SU-DHL-6 (cell line): ENCODE results near the gene ARHGAP44.

Experiments
- H2AFZ ChIP-seq: fragments of 200-600 bp; sonication (generic); 2 replicates; pipeline ENCODE4 v1.6.1; 2014; ENCODE audit warnings: low read depth, mild to moderate bottlenecking, moderate library complexity, mixed read lengths, antibody characterized with exemption, low read length; ENCODE audit not compliant: severe bottlenecking
- H3F3A ChIP-seq: fragments of 200-600 bp; shearing (Covaris generic); 2 replicates; pipeline ENCODE4 v1.6.0; 2016; ENCODE audit warnings: antibody characterized with exemption, mild to moderate bottlenecking; ENCODE audit not compliant: insufficient read depth
- H3K27ac ChIP-seq: fragments of 200-600 bp; sonication (generic); 2 replicates; pipeline ENCODE4 v1.5.1; 2016; ENCODE audit warnings: low read depth, mild to moderate bottlenecking, low read length, moderate library complexity, mixed read lengths
- H3K27me3 ChIP-seq: fragments of 200-600 bp; sonication (generic), shearing (Covaris generic); 2 replicates; pipeline ENCODE4 v1.6.0; 2014; ENCODE audit warnings: mild to moderate bottlenecking, low read length
- H3K36me3 ChIP-seq: fragments of 200-600 bp; sonication (generic); 2 replicates; pipeline ENCODE4 v1.6.1; 2014; ENCODE audit warnings: mild to moderate bottlenecking, low read length, mixed read lengths
- H3K4me2 ChIP-seq: fragments of 300-600, 200-600 bp; shearing (Covaris generic), sonication (generic); 2 replicates; pipeline ENCODE4 v1.6.0; 2014; ENCODE audit warnings: low read length, low read depth, mild to moderate bottlenecking; ENCODE audit not compliant: poor library complexity, severe bottlenecking
- H3K4me3 ChIP-seq: fragments of 200-600 bp; sonication (generic); 2 replicates; pipeline ENCODE4 v1.5.1; 2014; ENCODE audit warnings: antibody characterized with exemption, low read length, mild to moderate bottlenecking, mixed read lengths; ENCODE audit not compliant: insufficient read depth, poor library complexity, severe bottlenecking
- H3K79me2 ChIP-seq: fragments of 200-600 bp; sonication (generic); 2 replicates; pipeline ENCODE4 v1.6.1; 2014; ENCODE audit warnings: mild to moderate bottlenecking, low read length, moderate library complexity; ENCODE audit not compliant: insufficient read depth
- H3K9ac ChIP-seq: fragments of 200-600 bp; sonication (generic); 2 replicates; pipeline ENCODE4 v1.7.0; 2014; ENCODE audit warnings: mild to moderate bottlenecking, low read length
- H3K9me2 ChIP-seq: fragments of 200-600 bp; sonication (generic); replicated peaks from 2 replicates; pipeline ENCODE4 v1.6.1; 2014; ENCODE audit warnings: low read length; ENCODE audit not compliant: insufficient read depth
- H3K9me3 ChIP-seq: fragments of 200-600 bp; sonication (generic); 2 replicates; pipeline ENCODE4 v1.6.1; 2014; ENCODE audit warnings: low read length, mixed read lengths; ENCODE audit not compliant: insufficient read depth
- H4K20me1 ChIP-seq: fragments of 200-600 bp; sonication (generic); 2 replicates; pipeline ENCODE4 v1.6.1; 2014; ENCODE audit warnings: low read depth, mild to moderate bottlenecking, antibody characterized with exemption, low read length, moderate library complexity, mixed read lengths
- EZH2phosphoT487 ChIP-seq: fragments of 200-600 bp; sonication (generic), shearing (Covaris generic); conservative IDR thresholded peaks from 2 replicates; pipeline ENCODE4 v1.6.1; 2018; ENCODE audit warnings: mild to moderate bottlenecking, antibody characterized with exemption, low read length, moderate library complexity, mixed read lengths
- TF ChIP-seq, protein P1 (sequence below): fragments of 200-600 bp; sonication (generic); IDR thresholded peaks from one replicate; pipeline ENCODE4 v1.5.1; 2017; ENCODE audit warnings: antibody characterized with exemption, mild to moderate bottlenecking, low read length, moderate library complexity; ENCODE audit not compliant: insufficient read depth, poor library complexity, severe bottlenecking

The ARHGAP44 gene

GRCh38 chr17:13036751-13037150 is 247.5 kb downstream of the ARHGAP44 start:
- Histone ChIP-seq H3K9me2 (no peaks in the 10 kb centered on the region), H3K9me3 (no peaks in the 10 kb centered on the region), H3K27me3 (no peaks in the 10 kb centered on the region), H3K4me2 (no peak overlapping the region), H4K20me1 (no peaks in the 10 kb centered on the region), H3F3A (no peaks in the 10 kb centered on the region), H3K9ac (no peak overlapping the region), H3K4me3 (no peak overlapping the region), H2AFZ (no peak overlapping the region), H3K79me2 (no peaks in the 10 kb centered on the region), H3K36me3 (no peaks in the 10 kb centered on the region), H3K27ac (no peak overlapping the region)
- no peak for TF ChIP-seq EZH2phosphoT487
- TF ChIP-seq, protein P1, sequence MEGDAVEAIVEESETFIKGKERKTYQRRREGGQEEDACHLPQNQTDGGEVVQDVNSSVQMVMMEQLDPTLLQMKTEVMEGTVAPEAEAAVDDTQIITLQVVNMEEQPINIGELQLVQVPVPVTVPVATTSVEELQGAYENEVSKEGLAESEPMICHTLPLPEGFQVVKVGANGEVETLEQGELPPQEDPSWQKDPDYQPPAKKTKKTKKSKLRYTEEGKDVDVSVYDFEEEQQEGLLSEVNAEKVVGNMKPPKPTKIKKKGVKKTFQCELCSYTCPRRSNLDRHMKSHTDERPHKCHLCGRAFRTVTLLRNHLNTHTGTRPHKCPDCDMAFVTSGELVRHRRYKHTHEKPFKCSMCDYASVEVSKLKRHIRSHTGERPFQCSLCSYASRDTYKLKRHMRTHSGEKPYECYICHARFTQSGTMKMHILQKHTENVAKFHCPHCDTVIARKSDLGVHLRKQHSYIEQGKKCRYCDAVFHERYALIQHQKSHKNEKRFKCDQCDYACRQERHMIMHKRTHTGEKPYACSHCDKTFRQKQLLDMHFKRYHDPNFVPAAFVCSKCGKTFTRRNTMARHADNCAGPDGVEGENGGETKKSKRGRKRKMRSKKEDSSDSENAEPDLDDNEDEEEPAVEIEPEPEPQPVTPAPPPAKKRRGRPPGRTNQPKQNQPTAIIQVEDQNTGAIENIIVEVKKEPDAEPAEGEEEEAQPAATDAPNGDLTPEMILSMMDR = no peak

DNA sequence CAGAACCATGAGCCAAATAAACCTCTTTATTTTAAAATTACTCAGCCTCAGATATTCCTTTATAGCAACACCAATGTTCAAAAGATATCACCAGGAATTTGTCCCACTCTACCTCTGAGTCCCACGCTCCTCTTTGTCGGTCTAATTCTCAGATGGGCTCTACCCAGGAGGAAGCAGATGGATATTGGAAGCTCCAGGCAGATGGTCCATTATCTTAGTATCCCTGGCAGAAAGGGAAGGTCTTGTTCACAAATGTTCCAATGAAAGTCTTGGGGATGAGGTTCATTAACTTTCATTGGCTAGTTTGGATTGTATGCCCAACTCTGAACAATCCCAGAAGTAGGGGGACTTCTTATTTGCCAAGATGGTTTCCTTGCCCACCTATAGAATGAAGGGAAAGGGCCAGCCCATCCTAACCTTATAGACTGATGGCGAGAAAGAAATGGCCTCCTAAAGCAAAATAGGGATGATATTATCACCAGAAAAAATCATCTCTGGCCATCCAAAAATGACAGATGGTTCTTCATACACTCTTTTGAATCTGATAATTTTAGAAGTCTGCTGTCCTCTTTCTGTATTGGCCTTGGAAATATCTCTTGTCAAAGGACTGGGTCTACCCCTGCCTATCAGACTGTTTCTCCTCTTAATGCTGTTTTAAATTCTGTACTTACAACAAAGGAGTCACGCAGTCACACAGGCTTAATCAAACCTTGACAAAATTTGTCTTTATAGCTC is 249.8 kb downstream of the ARHGAP44 start:
- no peaks in the 10 kb centered on the region for H3K27me3 ChIP-seq
- TF ChIP-seq, protein P1 = no peak
- no peak for TF ChIP-seq EZH2phosphoT487
- no peak overlapping the region for H3K9ac ChIP-seq
- no peak overlapping the region for H2AFZ ChIP-seq
- no peak overlapping the region for H3K4me3 ChIP-seq
- no peaks in the 10 kb centered on the region for H3K79me2 ChIP-seq
- H4K20me1 ChIP-seq = no peaks in the 10 kb centered on the region
- no peaks in the 10 kb centered on the region for H3K36me3 ChIP-seq
- H3K9me3 ChIP-seq = no peaks in the 10 kb centered on the region
- no peak overlapping the region for H3K4me2 ChIP-seq
- H3K27ac ChIP-seq = no peak overlapping the region
- H3K9me2 ChIP-seq = no peaks in the 10 kb centered on the region
- no peaks in the 10 kb centered on the region for H3F3A ChIP-seq
